HG02943 (cell line): ENCODE measurements around the gene DNASE1.

Experiments
- ATAC-seq: cut with Tn5 transposase; IDR thresholded peaks from one replicate; pipeline ENCODE4 v1.9.1; 2021; ENCODE audit warnings: mild to moderate bottlenecking, low read depth, moderate library complexity; ENCODE audit not compliant: unreplicated experiment

Gene DNASE1

GRCh38 chr16:3694051-3694450 lies 39.6 kb downstream of the DNASE1 start:
- ATAC-seq = no peak

GRCh38 chr16:3695610-3696369 lies 41.3 kb downstream of the DNASE1 start:
- ATAC-seq = no peak

GRCh38 chr16:3696425-3697218 lies 42.1 kb downstream of the DNASE1 start:
- no peak for ATAC-seq

GRCh38 chr16:3698941-3699340 lies 44.5 kb downstream of the DNASE1 start:
- ATAC-seq = no peak

GRCh38 chr16:3701531-3701930 lies 47.0 kb downstream of the DNASE1 start:
- no peak for ATAC-seq

GRCh38 chr16:3702082-3702481 lies 47.6 kb downstream of the DNASE1 start:
- no peak for ATAC-seq

- no peak for ATAC-seq
These were observed 51.9 kb downstream of the DNASE1 start for GRCh38 chr16:3706253-3707012.
